Measurements from ENCODE around the gene NPLOC4. TPM values are rescaled to one million over a fixed set of nuclear protein-coding genes. Genes with fewer than 3 reads are reported as not detected.

NPLOC4 gene
- total and polyA plus RNA-seq, 4 donors, result 23.5 to 67.4 (median 50.6) TPM

DNA sequence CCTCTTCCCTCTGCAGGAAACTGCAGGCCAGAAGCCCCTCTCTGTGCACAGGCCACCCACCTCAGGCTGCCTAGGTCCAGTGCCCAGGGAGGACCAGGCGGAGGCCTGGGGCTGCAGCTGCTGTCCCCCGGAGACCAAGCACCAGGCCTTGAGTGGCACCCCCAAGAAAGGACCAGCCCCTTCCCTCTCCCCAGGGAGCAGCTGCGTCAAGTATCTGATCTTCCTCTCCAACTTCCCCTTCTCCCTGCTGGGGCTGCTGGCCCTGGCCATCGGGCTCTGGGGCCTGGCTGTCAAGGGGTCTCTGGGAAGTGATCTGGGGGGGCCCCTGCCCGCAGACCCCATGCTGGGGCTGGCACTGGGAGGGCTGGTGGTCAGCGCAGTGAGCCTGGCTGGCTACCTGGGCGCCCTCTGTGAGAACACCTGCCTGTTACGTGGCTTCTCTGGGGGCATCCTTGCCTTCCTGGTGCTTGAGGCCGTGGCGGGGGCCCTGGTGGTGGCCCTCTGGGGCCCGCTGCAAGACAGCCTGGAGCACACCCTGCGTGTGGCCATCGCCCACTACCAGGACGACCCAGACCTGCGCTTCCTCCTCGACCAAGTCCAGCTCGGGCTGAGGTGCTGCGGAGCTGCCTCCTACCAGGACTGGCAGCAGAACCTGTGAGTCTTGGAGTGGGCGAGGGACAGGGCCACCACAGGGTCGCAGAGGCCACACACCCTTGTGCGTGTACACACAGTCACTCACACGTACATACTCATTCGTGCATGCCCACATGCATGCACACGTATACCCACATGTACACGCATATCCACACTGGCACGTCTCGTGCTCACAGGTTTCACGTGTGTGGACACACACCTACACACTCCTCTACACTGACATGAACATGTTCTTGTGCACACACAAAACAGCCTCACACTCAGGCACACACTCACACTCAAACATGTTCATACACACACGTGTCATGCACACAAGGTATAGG is 8.4 kb upstream of the NPLOC4 start:
- TF ChIP-seq NR2F2 (IDR thresholded peaks at IDR 0.05) (no peak), TAF1 (conservative IDR thresholded peaks at IDR 0.05) (no peak), YY1 (IDR thresholded peaks at IDR 0.05) (no peak), RAD21 (IDR thresholded peaks at IDR 0.05) (no peak), HNF4A (conservative IDR thresholded peaks at IDR 0.05) (no peak), EGR1 (IDR thresholded peaks at IDR 0.05; ENCODE audit: low read depth in 2 of 2) (no peak), JUND (IDR thresholded peaks at IDR 0.05) (no peak), FOXA2 (IDR thresholded peaks at IDR 0.05) (no peak), GABPA (IDR thresholded peaks at IDR 0.05 in 1 of 2, conservative IDR thresholded peaks at IDR 0.05 in 1 of 2) (no peak), FOXA1 (IDR thresholded peaks at IDR 0.05) (no peak), RXRA (IDR thresholded peaks at IDR 0.05) (no peak)
- TF ChIP-seq, protein P1, sequence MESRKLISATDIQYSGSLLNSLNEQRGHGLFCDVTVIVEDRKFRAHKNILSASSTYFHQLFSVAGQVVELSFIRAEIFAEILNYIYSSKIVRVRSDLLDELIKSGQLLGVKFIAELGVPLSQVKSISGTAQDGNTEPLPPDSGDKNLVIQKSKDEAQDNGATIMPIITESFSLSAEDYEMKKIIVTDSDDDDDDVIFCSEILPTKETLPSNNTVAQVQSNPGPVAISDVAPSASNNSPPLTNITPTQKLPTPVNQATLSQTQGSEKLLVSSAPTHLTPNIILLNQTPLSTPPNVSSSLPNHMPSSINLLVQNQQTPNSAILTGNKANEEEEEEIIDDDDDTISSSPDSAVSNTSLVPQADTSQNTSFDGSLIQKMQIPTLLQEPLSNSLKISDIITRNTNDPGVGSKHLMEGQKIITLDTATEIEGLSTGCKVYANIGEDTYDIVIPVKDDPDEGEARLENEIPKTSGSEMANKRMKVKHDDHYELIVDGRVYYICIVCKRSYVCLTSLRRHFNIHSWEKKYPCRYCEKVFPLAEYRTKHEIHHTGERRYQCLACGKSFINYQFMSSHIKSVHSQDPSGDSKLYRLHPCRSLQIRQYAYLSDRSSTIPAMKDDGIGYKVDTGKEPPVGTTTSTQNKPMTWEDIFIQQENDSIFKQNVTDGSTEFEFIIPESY (IDR thresholded peaks at IDR 0.05), result no peak
- TF ChIP-seq, protein P2, sequence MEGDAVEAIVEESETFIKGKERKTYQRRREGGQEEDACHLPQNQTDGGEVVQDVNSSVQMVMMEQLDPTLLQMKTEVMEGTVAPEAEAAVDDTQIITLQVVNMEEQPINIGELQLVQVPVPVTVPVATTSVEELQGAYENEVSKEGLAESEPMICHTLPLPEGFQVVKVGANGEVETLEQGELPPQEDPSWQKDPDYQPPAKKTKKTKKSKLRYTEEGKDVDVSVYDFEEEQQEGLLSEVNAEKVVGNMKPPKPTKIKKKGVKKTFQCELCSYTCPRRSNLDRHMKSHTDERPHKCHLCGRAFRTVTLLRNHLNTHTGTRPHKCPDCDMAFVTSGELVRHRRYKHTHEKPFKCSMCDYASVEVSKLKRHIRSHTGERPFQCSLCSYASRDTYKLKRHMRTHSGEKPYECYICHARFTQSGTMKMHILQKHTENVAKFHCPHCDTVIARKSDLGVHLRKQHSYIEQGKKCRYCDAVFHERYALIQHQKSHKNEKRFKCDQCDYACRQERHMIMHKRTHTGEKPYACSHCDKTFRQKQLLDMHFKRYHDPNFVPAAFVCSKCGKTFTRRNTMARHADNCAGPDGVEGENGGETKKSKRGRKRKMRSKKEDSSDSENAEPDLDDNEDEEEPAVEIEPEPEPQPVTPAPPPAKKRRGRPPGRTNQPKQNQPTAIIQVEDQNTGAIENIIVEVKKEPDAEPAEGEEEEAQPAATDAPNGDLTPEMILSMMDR (IDR thresholded peaks at IDR 0.05; ENCODE audit: low read depth, low read length, missing input control), result no peak
- TF ChIP-seq, protein P3, sequence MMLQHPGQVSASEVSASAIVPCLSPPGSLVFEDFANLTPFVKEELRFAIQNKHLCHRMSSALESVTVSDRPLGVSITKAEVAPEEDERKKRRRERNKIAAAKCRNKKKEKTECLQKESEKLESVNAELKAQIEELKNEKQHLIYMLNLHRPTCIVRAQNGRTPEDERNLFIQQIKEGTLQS (IDR thresholded peaks at IDR 0.05), result no peak
- TF ChIP-seq, protein P4, sequence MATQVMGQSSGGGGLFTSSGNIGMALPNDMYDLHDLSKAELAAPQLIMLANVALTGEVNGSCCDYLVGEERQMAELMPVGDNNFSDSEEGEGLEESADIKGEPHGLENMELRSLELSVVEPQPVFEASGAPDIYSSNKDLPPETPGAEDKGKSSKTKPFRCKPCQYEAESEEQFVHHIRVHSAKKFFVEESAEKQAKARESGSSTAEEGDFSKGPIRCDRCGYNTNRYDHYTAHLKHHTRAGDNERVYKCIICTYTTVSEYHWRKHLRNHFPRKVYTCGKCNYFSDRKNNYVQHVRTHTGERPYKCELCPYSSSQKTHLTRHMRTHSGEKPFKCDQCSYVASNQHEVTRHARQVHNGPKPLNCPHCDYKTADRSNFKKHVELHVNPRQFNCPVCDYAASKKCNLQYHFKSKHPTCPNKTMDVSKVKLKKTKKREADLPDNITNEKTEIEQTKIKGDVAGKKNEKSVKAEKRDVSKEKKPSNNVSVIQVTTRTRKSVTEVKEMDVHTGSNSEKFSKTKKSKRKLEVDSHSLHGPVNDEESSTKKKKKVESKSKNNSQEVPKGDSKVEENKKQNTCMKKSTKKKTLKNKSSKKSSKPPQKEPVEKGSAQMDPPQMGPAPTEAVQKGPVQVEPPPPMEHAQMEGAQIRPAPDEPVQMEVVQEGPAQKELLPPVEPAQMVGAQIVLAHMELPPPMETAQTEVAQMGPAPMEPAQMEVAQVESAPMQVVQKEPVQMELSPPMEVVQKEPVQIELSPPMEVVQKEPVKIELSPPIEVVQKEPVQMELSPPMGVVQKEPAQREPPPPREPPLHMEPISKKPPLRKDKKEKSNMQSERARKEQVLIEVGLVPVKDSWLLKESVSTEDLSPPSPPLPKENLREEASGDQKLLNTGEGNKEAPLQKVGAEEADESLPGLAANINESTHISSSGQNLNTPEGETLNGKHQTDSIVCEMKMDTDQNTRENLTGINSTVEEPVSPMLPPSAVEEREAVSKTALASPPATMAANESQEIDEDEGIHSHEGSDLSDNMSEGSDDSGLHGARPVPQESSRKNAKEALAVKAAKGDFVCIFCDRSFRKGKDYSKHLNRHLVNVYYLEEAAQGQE (IDR thresholded peaks at IDR 0.05), result no peak
- H3K27me3 ChIP-seq (ENCODE audit: control insufficient read depth in 4 of 4, insufficient read depth in 4 of 4, low read length in 3 of 4), result peaks cover 0 to 6% (median 3%) of the 10 kb centered on the region in 4 donors
- DNase-seq (ENCODE audit: low spot score), result no peak
- H3K4me1 ChIP-seq (ENCODE audit: control insufficient read depth in 4 of 4, insufficient read depth in 4 of 4, low read length in 3 of 4), result no peaks in the 10 kb centered on the region
- H3K27ac ChIP-seq (ENCODE audit: low read depth in 1 of 2, low read length in 2 of 2), result no peak overlapping the region
- no peak overlapping the region for H3K4me3 ChIP-seq (ENCODE audit: low read depth in 1 of 3, low read length in 3 of 3)
- WGBS, result 89% methylated on average over 29 of the region's 29 CpGs
- H3K9ac ChIP-seq (ENCODE audit: low read depth in 1 of 2, low read length in 2 of 2), result no peak overlapping the region
- H3K9me3 ChIP-seq (ENCODE audit: control insufficient read depth in 4 of 4, low read length in 3 of 4), result peaks cover 0 to 5% (median 2%) of the 10 kb centered on the region in 4 donors
- no peaks in the 10 kb centered on the region for H3K36me3 ChIP-seq (ENCODE audit: control insufficient read depth in 4 of 4, insufficient read depth in 3 of 4, low read depth in 1 of 4, low read length in 3 of 4)
